SU-DHL-6 (cell line): ENCODE measurements around the gene PITPNM2.
A peak's percentile ranks its signal among the peaks of the same experiment; 100 is the strongest.

Experiments used
- H2AFZ ChIP-seq: fragments of 200-600 bp; sonication (generic); 2 replicates; pipeline ENCODE4 v1.6.1; 2014; ENCODE audit warnings: low read depth, mild to moderate bottlenecking, moderate library complexity, mixed read lengths, antibody characterized with exemption, low read length; ENCODE audit not compliant: severe bottlenecking
- H3F3A ChIP-seq: fragments of 200-600 bp; shearing (Covaris generic); 2 replicates; pipeline ENCODE4 v1.6.0; 2016; ENCODE audit warnings: antibody characterized with exemption, mild to moderate bottlenecking; ENCODE audit not compliant: insufficient read depth
- H3K27ac ChIP-seq: fragments of 200-600 bp; sonication (generic); 2 replicates; pipeline ENCODE4 v1.5.1; 2016; ENCODE audit warnings: low read depth, mild to moderate bottlenecking, low read length, moderate library complexity, mixed read lengths
- H3K27me3 ChIP-seq: fragments of 200-600 bp; sonication (generic), shearing (Covaris generic); 2 replicates; pipeline ENCODE4 v1.6.0; 2014; ENCODE audit warnings: mild to moderate bottlenecking, low read length
- H3K36me3 ChIP-seq: fragments of 200-600 bp; sonication (generic); 2 replicates; pipeline ENCODE4 v1.6.1; 2014; ENCODE audit warnings: mild to moderate bottlenecking, low read length, mixed read lengths
- H3K4me2 ChIP-seq: fragments of 300-600, 200-600 bp; shearing (Covaris generic), sonication (generic); 2 replicates; pipeline ENCODE4 v1.6.0; 2014; ENCODE audit warnings: low read length, low read depth, mild to moderate bottlenecking; ENCODE audit not compliant: poor library complexity, severe bottlenecking
- H3K4me3 ChIP-seq: fragments of 200-600 bp; sonication (generic); 2 replicates; pipeline ENCODE4 v1.5.1; 2014; ENCODE audit warnings: antibody characterized with exemption, low read length, mild to moderate bottlenecking, mixed read lengths; ENCODE audit not compliant: insufficient read depth, poor library complexity, severe bottlenecking
- H3K79me2 ChIP-seq: fragments of 200-600 bp; sonication (generic); 2 replicates; pipeline ENCODE4 v1.6.1; 2014; ENCODE audit warnings: mild to moderate bottlenecking, low read length, moderate library complexity; ENCODE audit not compliant: insufficient read depth
- H3K9ac ChIP-seq: fragments of 200-600 bp; sonication (generic); 2 replicates; pipeline ENCODE4 v1.7.0; 2014; ENCODE audit warnings: mild to moderate bottlenecking, low read length
- H3K9me2 ChIP-seq: fragments of 200-600 bp; sonication (generic); replicated peaks from 2 replicates; pipeline ENCODE4 v1.6.1; 2014; ENCODE audit warnings: low read length; ENCODE audit not compliant: insufficient read depth
- H3K9me3 ChIP-seq: fragments of 200-600 bp; sonication (generic); 2 replicates; pipeline ENCODE4 v1.6.1; 2014; ENCODE audit warnings: low read length, mixed read lengths; ENCODE audit not compliant: insufficient read depth
- H4K20me1 ChIP-seq: fragments of 200-600 bp; sonication (generic); 2 replicates; pipeline ENCODE4 v1.6.1; 2014; ENCODE audit warnings: low read depth, mild to moderate bottlenecking, antibody characterized with exemption, low read length, moderate library complexity, mixed read lengths
- CTCF ChIP-seq: fragments of 200-600 bp; sonication (generic); IDR thresholded peaks from one replicate; pipeline ENCODE4 v1.5.1; 2017; ENCODE audit warnings: antibody characterized with exemption, mild to moderate bottlenecking, low read length, moderate library complexity; ENCODE audit not compliant: insufficient read depth, poor library complexity, severe bottlenecking
- EZH2phosphoT487 ChIP-seq: fragments of 200-600 bp; sonication (generic), shearing (Covaris generic); conservative IDR thresholded peaks from 2 replicates; pipeline ENCODE4 v1.6.1; 2018; ENCODE audit warnings: mild to moderate bottlenecking, antibody characterized with exemption, low read length, moderate library complexity, mixed read lengths

The PITPNM2 gene

GRCh38 chr12:123152833-123153232 lies 1.9 kb upstream of the PITPNM2 start:
- no peaks in the 10 kb centered on the region for H4K20me1 ChIP-seq
- peaks cover 18% of the 10 kb centered on the region for H3F3A ChIP-seq
- H3K79me2 ChIP-seq, result no peaks in the 10 kb centered on the region
- TF ChIP-seq CTCF (no peak), EZH2phosphoT487 (no peak)
- no peaks in the 10 kb centered on the region for H3K9me3 ChIP-seq
- H3K9me2 ChIP-seq, result no peaks in the 10 kb centered on the region
- no peak overlapping the region for H3K27ac ChIP-seq
- no peak overlapping the region for H3K9ac ChIP-seq
- H3K27me3 ChIP-seq, result no peaks in the 10 kb centered on the region
- H3K4me2 ChIP-seq, result no peak overlapping the region
- peaks cover 9% of the 10 kb centered on the region; the same call in 1 of the 2 replicates for H3K36me3 ChIP-seq
- H3K4me3 ChIP-seq, result no peak overlapping the region
- H2AFZ ChIP-seq, result no peak overlapping the region

GRCh38 chr12:123151457-123152454 lies 866 bp upstream of the PITPNM2 start:
- TF ChIP-seq CTCF (no peak), EZH2phosphoT487 (no peak)
- peaks cover 7% of the 10 kb centered on the region; the same call in 1 of the 2 replicates for H3K36me3 ChIP-seq
- H3K9ac ChIP-seq, result peak overlapping the region; percentile 48; the same call in 1 of the 2 replicates
- no peaks in the 10 kb centered on the region for H3K9me2 ChIP-seq
- no peaks in the 10 kb centered on the region for H3K27me3 ChIP-seq
- H3F3A ChIP-seq, result peaks cover 18% of the 10 kb centered on the region
- peak overlapping the region; percentile 43 for H3K4me3 ChIP-seq
- peak overlapping the region; percentile 72 for H2AFZ ChIP-seq
- no peaks in the 10 kb centered on the region for H4K20me1 ChIP-seq
- no peaks in the 10 kb centered on the region for H3K79me2 ChIP-seq
- H3K9me3 ChIP-seq, result no peaks in the 10 kb centered on the region
- H3K27ac ChIP-seq, result no peak overlapping the region
- H3K4me2 ChIP-seq, result peak overlapping the region; percentile 72

GRCh38 chr12:123150275-123150743 lies 581 bp downstream of the PITPNM2 start:
- TF ChIP-seq EZH2phosphoT487, result no peak
- TF ChIP-seq CTCF, result no peak

More at GRCh38 chr12:123150275-123150743, 581 bp downstream of the PITPNM2 start:
- Histone ChIP-seq H3K27ac (no peak overlapping the region), H4K20me1 (no peaks in the 10 kb centered on the region), H3K79me2 (no peaks in the 10 kb centered on the region), H3K9me3 (no peaks in the 10 kb centered on the region), H3K27me3 (no peaks in the 10 kb centered on the region), H3K4me3 (peak overlapping the region; percentile 24), H3K4me2 (peak overlapping the region; percentile 41), H3F3A (peaks cover 18% of the 10 kb centered on the region), H3K9ac (no peak overlapping the region), H2AFZ (no peak overlapping the region), H3K36me3 (no peaks in the 10 kb centered on the region), H3K9me2 (no peaks in the 10 kb centered on the region)
